Astrocyte of the hippocampus (primary cell): ENCODE results near the gene EMC8.

Experiments
- DNase-seq: peaks from one replicate; pipeline ENCODE4 v3.0.0; 2011; ENCODE audit warnings: low read depth, low spot score

The EMC8 gene

DNA sequence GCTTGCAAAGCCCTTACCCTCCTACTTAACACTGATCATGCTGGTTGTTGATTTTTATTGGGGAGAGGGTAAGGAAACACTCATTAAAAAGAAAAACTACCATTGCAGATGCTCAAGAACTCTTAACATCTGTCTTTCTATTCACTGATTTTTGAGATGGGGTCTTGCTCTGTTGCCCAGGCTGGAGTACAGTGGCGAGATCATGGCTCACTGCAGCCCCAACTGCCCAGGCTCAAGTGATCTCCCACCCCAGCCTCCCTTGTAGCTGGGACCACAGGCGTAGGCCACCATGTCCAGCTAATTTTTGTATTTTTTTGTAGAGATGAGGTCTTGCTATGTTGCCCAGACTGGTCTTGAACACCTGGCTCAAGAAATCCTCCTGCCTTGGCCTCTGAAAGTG, 14.5 kb downstream of the EMC8 start:
- DNase-seq, result no peak

- DNase-seq, result no peak
Measured at GRCh38 chr16:85783441-85783840, 15.9 kb downstream of the EMC8 start.

DNA sequence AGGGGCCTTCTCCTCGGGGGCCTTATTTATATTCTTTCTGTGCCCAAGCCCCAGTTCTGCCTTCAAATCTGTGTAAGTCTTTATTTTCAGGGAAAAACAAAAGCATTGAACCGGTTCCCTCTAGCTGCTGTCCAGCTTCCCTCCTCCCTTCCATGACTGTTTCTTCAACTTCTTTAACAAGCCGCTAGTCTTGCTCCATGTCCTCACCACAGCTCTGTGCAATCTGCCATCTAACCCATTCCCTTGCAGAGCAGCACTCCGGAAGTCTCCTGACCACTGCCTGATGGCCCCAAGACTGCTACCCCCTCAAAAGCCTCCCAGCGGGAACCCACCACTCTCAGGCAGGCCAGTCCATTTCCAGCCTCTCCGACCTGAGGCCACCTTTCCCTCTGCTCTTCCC, 16.9 kb downstream of the EMC8 start:
- peak; percentile 51 for DNase-seq

DNA sequence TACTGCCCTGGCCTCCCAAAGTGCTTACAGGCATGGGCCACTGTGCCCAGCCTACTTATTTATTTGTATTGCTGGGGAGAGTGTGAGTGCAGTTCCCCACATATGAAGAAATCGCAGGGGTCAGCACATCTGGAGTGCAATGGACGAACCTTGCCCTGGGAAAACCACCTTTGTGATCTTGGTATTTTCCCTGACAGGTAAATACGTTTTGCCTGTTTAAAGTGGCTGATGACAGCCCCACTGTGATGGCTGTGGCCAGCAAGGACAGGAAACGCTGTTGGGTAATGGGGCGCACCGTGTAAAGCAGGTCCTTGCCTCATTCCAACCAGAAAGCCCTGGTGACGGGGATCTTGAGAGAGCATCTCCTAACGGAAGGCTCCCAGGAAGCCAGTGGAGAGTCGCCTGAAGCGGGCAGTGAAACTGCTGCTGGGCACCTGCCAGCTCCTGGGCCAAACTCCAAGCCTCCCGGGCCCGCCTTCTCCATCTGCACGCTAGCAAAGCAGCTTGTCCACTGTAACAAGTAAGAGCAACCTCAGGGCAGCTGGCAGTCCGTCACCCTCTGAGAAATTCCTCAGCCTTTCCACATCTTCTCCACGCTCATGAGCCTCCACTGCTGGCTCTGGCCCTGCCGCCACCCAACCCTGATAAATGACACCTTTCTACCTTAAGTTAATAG, 17.5 kb downstream of the EMC8 start:
- peak; percentile 93 for DNase-seq

- DNase-seq, result no peak
Measured at GRCh38 chr16:85781156-85781555, 18.2 kb downstream of the EMC8 start.

- DNase-seq, result no peak
Measured at GRCh38 chr16:85780281-85780680, 19.1 kb downstream of the EMC8 start.

DNA sequence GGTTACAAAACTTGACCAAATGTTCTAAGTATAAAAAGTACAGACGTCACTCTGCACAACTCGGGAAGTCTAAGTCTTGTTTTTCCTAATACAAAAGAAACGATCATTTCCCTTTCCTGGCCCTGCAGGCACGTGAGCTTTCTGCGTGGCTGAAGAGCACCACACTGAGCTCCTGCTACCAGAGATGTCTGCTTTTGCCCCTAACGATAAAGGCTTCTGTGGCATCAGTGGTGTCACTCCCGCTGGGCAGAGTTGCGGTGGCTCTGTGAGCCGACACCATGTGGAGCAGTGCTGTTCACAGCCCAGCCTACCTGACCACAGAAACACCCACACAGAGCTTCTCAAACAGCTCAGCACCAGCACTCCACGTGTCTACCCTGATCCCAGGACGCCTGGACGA, 20.5 kb downstream of the EMC8 start:
- no peak for DNase-seq

- DNase-seq, result peak; percentile 49
Measured at GRCh38 chr16:85777583-85778310, 21.6 kb downstream of the EMC8 start.

- no peak for DNase-seq
Measured at GRCh38 chr16:85774811-85775210, 24.5 kb downstream of the EMC8 start.

GRCh38 chr16:85774136-85774535, 25.2 kb downstream of the EMC8 start:
- DNase-seq, result no peak

- no peak for DNase-seq
Measured at GRCh38 chr16:85773044-85773443, 26.3 kb downstream of the EMC8 start.

DNA sequence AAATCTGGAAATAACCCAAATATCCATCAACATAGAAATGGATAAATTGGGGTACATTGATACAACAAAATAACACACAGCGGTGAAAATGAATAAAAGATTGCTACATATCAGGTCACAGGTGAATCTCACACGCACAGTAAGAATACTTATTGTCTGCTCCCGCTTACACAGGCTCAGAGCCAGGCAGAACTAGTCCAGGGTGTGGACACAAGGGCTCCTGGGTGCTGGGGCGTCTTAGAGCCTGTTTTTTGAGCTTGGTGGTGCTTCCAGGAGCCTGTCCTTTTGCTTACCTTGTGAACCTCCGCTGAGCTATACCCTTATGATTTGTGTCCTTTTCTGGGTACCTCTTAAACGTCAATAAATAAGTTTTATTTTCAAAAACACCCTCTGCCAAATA, 28.6 kb downstream of the EMC8 start:
- DNase-seq, result no peak

DNA sequence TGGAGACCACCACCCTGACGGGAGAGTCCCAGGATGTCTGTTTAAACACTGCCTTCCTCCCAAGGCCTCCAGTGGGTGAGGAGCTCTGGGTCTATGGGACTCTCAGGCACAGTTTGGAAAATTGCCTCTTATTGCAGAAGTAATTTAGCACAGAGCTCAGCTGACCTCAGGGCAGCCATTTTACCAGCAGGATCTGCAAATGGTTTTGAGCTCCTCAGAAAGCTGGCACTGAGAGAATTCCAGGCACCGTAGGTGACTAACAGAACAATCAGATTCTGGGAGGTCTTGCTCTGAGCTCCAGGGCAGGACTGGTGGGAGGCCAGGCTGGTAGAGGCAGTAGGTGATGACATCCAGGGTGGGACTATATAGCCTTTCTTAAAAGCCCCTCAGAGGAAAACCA, 31.1 kb downstream of the EMC8 start:
- DNase-seq, result no peak

DNA sequence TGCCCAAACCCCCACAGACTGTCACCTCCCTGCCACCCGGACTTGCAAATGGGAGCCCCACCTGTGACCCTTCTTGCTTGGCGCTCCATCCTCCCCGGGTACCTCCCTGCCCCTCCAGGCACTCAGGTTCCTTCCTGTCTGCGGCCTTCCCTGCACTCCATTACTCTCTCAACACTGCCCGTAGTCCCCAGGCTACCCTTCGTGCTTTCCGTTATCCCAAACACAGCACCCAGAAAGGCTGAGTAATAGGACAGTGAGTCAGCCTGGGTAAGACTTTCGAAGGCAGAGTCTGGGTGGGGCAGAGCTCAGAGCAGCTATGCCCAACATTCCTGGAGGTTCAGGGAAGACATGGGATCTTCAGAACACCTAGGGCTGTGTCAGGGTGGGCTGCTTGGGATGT, 31.8 kb downstream of the EMC8 start:
- DNase-seq, result peak; percentile 89

- no peak for DNase-seq
Measured at GRCh38 chr16:85765767-85766166, 33.6 kb downstream of the EMC8 start.

DNA sequence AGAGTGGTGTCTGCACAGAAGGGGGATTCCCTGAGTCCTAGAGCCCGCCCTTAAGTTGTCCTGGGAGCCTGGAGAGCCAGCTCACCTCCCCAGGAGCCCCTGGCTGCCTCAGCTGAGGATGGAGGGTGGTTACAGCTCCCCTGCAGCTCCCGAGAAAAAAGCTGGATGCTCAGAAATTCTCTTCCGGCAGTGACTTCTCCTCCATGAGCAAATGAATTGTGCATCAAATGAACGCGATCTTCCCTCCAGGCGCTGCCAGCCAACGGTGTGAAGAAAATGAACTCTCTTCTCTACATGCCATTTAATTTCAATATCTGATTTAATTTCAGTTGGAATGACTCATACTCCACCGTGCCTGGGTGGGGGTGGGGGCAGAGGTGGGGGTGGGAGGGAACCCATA, 34.1 kb downstream of the EMC8 start:
- no peak for DNase-seq

DNA sequence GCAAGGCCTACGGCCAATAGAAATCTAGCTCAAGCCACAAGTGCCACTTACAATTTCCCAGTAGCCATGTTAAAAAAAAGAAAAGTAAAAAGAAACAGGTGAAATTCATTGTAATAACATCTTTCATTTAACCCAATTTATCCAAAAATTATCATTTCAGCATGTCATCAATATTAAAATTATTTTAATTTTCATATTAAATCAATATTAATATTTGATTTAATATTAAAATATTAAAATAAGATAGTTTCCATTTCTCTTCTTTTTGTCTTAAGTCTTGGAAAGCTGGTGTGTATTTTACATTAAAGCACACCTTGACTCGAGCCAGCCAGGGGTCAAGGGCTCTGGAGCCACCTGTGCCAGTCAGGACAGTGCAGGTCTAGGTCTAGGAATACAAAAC, 35.7 kb downstream of the EMC8 start:
- no peak for DNase-seq

- peak; percentile 21 for DNase-seq
Measured at GRCh38 chr16:85762970-85763369, 36.4 kb downstream of the EMC8 start.

GRCh38 chr16:85761861-85762260, 37.5 kb downstream of the EMC8 start:
- DNase-seq, result no peak

GRCh38 chr16:85759631-85760419, 39.5 kb downstream of the EMC8 start:
- no peak for DNase-seq

DNA sequence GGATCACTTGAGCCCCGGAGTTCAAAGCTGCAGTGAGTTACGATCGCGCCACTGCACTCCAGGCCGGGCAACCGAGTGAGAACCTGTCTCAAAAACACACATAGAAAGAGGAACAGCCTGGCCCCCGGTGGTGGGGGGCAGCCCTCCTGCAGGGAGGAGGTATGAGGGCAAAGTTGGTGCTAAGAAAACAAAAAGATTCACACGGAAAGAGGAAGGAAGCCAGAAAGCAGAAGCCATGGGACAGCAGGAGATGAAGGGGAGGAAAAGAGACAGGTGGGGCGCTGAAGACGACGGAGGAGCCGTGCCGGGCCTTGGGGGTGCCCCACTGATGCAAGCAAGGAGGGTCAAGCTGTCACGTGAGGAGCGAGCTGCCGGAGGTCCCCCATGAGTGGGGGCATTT, 40.2 kb downstream of the EMC8 start:
- no peak for DNase-seq

DNA sequence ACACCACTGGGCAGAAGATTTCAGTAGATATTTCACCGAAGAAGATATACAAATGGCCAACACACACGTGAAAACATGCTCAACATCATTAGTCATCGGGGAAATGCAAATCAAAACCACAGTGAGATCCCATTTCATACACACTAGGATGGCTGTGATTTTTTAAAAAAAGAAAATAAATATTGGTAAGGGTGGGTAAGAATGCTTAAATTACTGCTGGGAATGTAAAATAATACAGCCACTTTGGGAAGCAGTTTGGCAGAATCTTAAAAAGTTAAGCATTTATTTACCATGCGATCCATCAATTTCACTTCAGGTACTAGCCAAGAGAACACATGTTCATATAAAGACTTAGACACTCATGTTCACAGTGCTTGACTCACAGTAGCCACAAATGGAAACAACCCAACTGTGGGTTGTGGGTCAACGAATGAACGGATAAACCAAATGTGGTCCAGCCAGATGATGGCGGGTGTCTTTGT, 42.0 kb downstream of the EMC8 start:
- DNase-seq, result peak; percentile 78
